Sciatic nerve (tissue), 2 donors: ENCODE data around the gene FBN2. TPM values are rescaled to one million over a fixed set of nuclear protein-coding genes. Genes with fewer than 3 reads are reported as not detected.

Source experiments
- ATAC-seq: fragments of 200-7000 bp; cut with Tn5 transposase; one replicate; pipeline ENCODE4 v1.9.1; 2020; ENCODE audit warnings: mild to moderate bottlenecking, moderate library complexity
- DNase-seq: peaks from one replicate; pipeline ENCODE4 v3.0.0-alpha.2; 2020; ENCODE audit warnings: low spot score
- intact Hi-C: fragments of 100-400 bp; cut with DNase I; formaldehyde crosslinking; loops from one replicate; pipeline ENCODE4 v1.14.2; 2022
- total RNA-seq: library from RNA; stranded (reverse); fragmentation: NEBNext Ultra II Directional; extraction: Animal tissue kit (Norgen Biotek cat#: 25700); gene quantifications from one replicate; pipeline ENCODE4 v1.2.1, GENCODE V29; 2021
- donor health status: DM: no; HTN: no; CAD: no.
- donor health status: DM: no; HTN: no; CAD: no.

Gene FBN2
- 6.5 TPM for total RNA-seq

- DNase-seq (no peak), ATAC-seq (no peak)
- intact Hi-C loops = no loop called here
Measured at GRCh38 chr5:128538000-128538249, at the start of gene FBN2. FBN2 (minus strand) TSS chr5:128538245; CDS start chr5:128537603, 642 bp downstream.

GRCh38 chr5:128587275-128587674, 49.2 kb upstream of the FBN2 start:
- ATAC-seq = no peak
- no peak for DNase-seq
- intact Hi-C loops = no loop called here

- ATAC-seq (no peak), DNase-seq (no peak)
- intact Hi-C loops = no loop called here
Measured at GRCh38 chr5:128586848-128587247, 48.8 kb upstream of the FBN2 start.

- ATAC-seq = no peak
- intact Hi-C loops = no loop called here
Measured at GRCh38 chr5:128579639-128580038, 41.6 kb upstream of the FBN2 start.

GRCh38 chr5:128579093-128579492, 41.0 kb upstream of the FBN2 start:
- no peak for ATAC-seq
- intact Hi-C loops = no loop called here
- DNase-seq = no peak

More at GRCh38 chr5:128579639-128580038, 41.6 kb upstream of the FBN2 start:
- DNase-seq = no peak

GRCh38 chr5:128574041-128574440, 36.0 kb upstream of the FBN2 start:
- DNase-seq = no peak
- ATAC-seq = no peak
- intact Hi-C loops = no loop called here

- DNase-seq (no peak), ATAC-seq (no peak)
- intact Hi-C loops = no loop called here
Measured at GRCh38 chr5:128572930-128573319, 34.9 kb upstream of the FBN2 start.

GRCh38 chr5:128572051-128572929, 34.2 kb upstream of the FBN2 start:
- intact Hi-C loops = no loop called here
- ATAC-seq (no peak), DNase-seq (no peak)

- no peak for ATAC-seq
- intact Hi-C loops = no loop called here
- DNase-seq = no peak
Measured at GRCh38 chr5:128566178-128566577, 28.1 kb upstream of the FBN2 start.

GRCh38 chr5:128559300-128560297, 21.6 kb upstream of the FBN2 start:
- ATAC-seq = no peak
- intact Hi-C loops = no loop called here

GRCh38 chr5:128553747-128554146, 15.7 kb upstream of the FBN2 start:
- intact Hi-C loops = no loop called here
- ATAC-seq (no peak), DNase-seq (no peak)

More at GRCh38 chr5:128559300-128560297, 21.6 kb upstream of the FBN2 start:
- DNase-seq = no peak

GRCh38 chr5:128551476-128551875, 13.4 kb upstream of the FBN2 start:
- intact Hi-C loops = no loop called here
- DNase-seq (no peak), ATAC-seq (no peak)

GRCh38 chr5:128549496-128549895, 11.5 kb upstream of the FBN2 start:
- intact Hi-C loops = no loop called here
- DNase-seq (no peak), ATAC-seq (no peak)

GRCh38 chr5:128546658-128547281, 8.7 kb upstream of the FBN2 start:
- intact Hi-C loops = no loop called here
- no peak for DNase-seq
- no peak for ATAC-seq

- intact Hi-C loops = no loop called here
- DNase-seq (no peak), ATAC-seq (no peak)
Measured at GRCh38 chr5:128541385-128541784, 3.3 kb upstream of the FBN2 start.

GRCh38 chr5:128539038-128539429, 989 bp upstream of the FBN2 start:
- intact Hi-C loops = no loop called here
- peak; percentile 50 for ATAC-seq
- no peak for DNase-seq

- intact Hi-C loops = no loop called here
- peak; percentile 85 for DNase-seq
- peak; percentile 88 for ATAC-seq
Measured at GRCh38 chr5:128538250-128539037, 399 bp upstream of the FBN2 start.

GRCh38 chr5:128537221-128537999, 635 bp downstream of the FBN2 start:
- DNase-seq = peak; percentile 63
- ATAC-seq = peak; percentile 64
- intact Hi-C loops = no loop called here
